Stimulated activated CD8-positive, alpha-beta memory T cell treated with anti-CD3 and anti-CD28 coated beads, Interleukin-7, amount 100 ng/mL, for 24 hours (primary cell): ENCODE results near the gene CCDC120.
A peak's percentile ranks its signal among the peaks of the same experiment; 100 is the strongest.

Experiments used
- DNase-seq: peaks from one replicate; pipeline ENCODE4 v3.0.0-alpha.2; 2020; ENCODE audit warnings: low read depth

Gene CCDC120, protein sequence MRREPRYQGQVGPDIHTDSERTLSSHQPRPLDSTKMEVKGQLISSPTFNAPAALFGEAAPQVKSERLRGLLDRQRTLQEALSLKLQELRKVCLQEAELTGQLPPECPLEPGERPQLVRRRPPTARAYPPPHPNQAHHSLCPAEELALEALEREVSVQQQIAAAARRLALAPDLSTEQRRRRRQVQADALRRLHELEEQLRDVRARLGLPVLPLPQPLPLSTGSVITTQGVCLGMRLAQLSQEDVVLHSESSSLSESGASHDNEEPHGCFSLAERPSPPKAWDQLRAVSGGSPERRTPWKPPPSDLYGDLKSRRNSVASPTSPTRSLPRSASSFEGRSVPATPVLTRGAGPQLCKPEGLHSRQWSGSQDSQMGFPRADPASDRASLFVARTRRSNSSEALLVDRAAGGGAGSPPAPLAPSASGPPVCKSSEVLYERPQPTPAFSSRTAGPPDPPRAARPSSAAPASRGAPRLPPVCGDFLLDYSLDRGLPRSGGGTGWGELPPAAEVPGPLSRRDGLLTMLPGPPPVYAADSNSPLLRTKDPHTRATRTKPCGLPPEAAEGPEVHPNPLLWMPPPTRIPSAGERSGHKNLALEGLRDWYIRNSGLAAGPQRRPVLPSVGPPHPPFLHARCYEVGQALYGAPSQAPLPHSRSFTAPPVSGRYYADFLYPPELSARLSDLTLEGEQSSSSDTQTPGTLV

GRCh38 chrX:49058794-49059193, at the start of gene CCDC120:
Gene CCDC120 (plus strand): TSS chrX:49058999. CDS start chrX:49062042, 3,043 bp downstream.
- DNase-seq, result no peak

GRCh38 chrX:49019050-49019449, 39.7 kb upstream of the CCDC120 start:
- no peak for DNase-seq

GRCh38 chrX:49019599-49020249, 39.1 kb upstream of the CCDC120 start:
- DNase-seq, result no peak

DNA sequence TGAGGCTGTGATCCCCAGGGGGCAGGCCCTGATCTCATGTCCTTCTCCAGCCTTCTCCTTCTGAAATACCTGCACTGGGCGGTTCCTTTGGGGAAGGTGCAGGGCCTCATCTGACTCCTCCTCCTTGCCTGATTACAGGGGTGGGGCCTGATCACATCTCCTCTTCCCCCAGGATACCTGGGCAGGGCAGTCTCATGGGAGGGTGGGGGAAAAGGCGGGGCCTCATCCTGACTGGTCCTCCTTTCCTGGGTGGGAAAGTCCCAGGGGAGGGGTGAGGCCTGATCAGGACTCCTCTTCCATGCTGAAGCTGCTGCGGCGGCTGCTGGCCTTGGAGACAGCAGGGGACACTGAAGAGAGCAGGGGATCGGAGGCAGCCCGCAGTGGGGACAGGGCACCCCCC, 28.9 kb upstream of the CCDC120 start:
- DNase-seq, result no peak

DNA sequence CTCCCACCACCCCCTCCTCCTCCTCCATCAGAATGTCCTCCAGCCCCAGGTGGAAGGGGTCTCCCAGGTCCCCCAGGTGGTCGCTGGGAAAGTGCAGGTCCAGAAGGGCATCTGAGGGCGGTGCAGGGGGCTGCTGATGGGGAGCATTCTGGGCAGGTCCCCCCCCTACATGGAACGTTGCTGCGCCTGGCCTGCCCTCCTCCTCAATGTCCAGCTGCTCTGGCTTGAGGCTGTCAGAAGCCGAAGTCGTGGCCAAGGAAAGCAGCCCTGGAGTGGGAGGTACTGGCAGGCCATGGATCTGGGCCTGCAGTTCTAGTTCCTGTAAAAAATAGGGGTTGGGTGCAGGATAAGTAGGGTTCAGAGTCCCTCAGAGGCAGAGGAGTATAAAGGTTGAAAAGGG, 28.5 kb upstream of the CCDC120 start:
- DNase-seq, result no peak

DNA sequence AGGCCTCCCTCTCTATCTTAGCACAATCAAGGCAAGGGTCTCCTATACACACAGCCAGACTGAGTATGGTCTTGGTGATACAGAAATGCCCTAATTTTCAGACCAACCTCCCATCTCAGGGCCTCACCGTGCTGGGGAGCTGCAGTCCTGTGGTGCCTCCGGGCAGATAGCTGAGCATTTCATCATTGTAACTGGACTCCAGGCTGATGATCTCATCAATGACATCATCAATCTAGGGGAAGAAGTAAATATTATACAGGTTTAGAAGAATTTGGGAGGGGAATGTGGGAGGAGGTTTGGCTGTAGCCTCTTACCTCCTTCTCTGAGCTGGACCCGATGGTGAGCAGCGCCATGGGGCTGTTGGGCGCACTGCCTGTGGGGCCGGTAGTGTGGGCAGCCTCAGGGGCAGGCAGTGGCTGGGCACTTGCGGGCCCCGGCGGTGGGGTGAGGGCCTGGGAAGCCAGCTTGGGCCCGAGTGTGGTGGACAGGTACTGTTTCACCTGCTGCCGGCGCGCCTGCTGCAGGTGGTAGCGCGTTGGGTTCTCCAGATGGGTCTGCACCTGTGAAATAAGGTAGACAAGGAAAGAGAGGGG, 20.8 kb upstream of the CCDC120 start:
- no peak for DNase-seq

- DNase-seq, result no peak
Measured at GRCh38 chrX:49039598-49040375, 19.0 kb upstream of the CCDC120 start.

DNA sequence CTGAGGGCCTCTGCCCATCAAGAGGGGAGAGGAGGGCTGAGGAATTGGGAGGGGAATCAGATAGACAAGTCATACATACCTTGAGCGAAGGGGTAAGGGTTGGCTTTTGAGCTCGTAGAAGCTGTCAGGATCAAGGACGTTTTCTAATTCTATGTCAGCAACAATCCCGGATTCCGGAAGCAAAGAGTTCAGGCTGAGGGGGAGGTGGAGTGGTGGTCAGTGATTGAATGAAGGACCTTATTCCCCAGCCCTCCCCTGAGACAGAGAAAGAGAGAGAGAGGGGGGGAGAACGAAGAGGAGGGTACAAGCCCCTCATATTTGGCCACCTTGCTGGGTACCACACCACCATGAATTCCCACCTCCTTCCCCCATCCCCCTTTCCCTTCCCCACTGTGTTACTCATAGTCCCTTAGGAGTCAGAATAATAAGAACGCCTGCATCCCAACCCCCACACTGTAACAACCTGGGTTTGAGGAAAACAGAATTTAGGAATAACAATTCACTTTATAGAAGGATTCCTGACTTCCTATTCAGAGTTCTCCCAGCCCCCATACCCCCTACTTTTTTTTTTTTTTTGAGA, 18.3 kb upstream of the CCDC120 start:
- no peak for DNase-seq

- DNase-seq, result no peak
Measured at GRCh38 chrX:49041744-49042580, 16.8 kb upstream of the CCDC120 start.

GRCh38 chrX:49042581-49043219, 16.1 kb upstream of the CCDC120 start:
- no peak for DNase-seq

DNA sequence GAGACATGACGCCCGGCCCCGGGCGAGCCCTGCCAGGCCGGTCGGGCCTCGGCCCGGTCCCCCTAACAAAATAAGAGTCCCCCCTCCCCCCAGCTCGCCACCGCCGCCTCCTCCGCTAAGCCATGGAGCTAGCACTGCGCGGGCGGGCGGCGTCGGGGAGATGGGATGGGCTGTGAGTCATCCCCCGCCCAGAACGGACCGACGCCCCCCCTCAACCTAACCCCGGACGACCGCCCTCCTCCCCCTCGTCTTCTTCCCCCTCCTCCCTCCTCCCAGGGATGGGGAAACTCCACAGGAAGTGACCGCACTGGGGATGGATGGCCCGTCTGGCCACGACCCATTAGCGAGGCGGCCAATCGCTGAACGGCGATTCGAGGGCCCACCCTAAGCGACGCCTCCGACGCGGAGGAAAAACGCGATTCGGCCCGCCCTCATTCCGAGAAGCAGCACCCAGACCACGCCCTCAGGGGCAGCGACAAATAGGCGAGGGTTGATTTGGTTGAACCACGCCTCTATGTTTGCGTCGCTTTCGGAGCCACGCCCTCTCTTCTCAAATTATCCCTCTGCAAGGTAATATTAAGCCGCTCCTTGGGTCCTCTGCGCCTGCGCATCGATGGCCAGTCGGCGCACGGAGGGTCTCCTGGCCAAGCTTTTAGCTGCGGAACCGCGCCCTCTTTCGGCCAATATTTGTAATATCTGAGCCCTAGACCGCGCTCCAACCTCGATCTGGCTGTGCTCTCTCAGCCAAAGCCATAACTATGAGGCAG, 15.4 kb upstream of the CCDC120 start, which contains the start of gene TFE3:
Gene TFE3 (minus strand): TSS at position 138 of the 767 bp plus-strand sequence. CDS start 131 bp downstream, at position 7.
- peak; percentile 83 for DNase-seq

DNA sequence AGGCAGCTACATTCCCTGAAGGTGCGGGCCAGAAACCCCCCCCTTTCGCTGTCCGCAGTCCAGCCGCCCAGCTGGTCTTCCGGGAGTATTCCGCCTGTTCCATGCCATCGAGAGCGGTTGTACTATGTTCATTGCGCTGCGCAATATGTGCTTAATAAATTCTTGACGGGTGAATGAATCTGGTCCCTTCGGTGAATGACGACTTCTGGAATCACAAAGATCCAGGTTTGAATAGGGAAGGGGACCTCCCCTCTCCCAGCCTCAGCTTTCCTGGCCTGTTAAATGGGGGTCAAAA, 14.9 kb upstream of the CCDC120 start:
- DNase-seq, result no peak

DNA sequence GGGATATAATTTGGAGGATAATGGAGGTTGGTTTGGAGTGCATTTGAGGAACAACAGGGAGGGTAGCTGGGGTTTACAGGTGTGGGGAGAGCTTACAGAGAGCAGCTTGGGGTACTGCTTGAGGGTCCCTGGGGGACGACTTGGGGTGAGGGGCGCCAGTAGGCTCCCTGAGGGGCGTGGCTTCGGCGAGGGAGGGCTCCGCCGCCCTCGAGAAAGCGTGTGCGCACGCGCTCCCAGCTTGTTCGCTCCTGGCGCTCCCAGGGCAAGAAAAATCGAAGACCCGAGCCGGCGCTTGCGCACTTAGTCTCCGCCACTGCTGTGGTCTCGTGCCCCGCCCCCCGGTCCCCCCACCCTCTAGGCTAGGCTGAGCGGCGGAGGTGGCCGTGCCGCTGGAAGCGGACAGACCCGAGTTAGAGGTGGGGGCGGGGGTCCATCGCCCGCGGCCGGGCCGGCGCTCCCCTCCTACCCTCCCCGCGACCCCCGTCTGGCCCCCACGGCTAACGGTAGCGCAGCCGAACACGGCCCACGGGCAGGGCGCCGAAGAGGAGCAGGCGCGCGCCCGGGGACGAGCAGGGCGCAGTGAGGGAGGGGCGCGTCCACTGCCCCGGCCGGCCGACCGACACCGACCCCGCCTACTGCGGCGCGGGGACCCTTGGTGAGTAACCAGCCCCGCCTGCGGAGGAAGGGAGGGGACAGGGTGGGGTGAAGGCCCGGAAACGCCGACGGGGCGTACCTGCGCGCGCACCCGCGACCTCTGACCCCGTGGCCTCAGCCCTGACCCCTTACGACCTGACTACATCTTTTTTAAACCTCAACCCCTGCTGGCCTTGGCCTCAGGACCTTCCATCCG, 5.4 kb upstream of the CCDC120 start:
- DNase-seq, result peak; percentile 30

- no peak for DNase-seq
Measured at GRCh38 chrX:49054073-49054762, 4.6 kb upstream of the CCDC120 start.

DNA sequence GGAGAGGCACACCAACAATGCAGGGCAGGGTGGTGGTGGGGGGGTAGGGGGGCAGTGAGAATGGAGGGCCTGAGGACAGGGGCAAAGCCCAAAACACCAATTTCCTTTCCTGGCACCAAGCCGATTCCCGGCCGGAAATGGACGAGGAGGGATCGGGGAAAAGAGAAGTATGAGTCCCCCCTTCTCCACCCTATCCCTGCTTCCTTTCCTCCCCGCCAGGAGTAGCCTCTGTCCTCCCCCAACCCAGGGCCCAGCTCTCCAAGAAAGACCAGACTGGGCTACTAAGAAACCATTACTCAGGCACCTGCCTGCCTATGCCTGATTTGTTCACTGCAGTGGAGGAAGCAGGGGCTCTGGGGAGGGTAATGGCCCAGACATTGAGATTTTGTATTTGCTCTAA, 402 bp downstream of the CCDC120 start:
- no peak for DNase-seq

- no peak for DNase-seq
Measured at GRCh38 chrX:49059681-49060085, 884 bp downstream of the CCDC120 start.

DNA sequence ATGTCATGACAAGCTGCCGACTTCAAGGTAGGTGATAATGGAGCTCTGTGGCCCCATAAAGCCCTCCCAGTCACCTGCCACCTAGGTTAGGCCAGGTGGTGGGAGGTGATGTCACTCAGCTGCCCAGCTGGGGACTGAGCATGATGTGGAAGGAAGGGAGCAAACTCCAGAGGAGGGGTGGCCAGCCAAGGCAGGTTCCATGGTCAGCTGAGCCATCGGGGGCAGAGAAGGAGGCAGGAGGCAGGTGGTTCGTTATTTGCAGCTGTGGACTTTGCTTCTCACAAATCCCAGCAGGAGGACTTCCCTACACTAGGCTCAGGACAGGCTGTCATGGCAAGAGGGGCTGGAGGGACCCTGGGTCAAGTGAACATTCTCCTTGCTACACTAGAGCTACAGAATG, 2.1 kb downstream of the CCDC120 start:
- DNase-seq, result no peak

DNA sequence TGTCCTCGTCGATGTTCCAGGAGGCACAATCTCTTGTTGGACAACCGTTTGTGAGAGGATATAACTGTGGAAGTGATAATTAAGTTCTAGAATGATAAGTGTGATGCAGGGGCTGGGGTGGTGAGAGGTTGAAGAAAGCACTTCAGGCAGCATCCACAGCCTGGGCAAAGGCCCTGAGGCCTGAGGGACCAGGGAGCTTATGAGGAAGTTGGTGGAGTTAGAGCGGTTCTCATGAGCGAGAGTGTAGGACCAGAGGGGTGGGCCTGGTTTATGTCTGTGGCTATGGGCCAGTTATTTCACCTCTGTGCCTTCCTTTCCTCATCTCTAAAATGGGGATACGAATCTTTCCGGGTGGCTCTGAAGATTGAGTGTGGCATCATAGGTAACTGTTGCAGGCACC, 2.7 kb downstream of the CCDC120 start:
- DNase-seq, result no peak
